Fibroblast of pulmonary artery (primary cell): ENCODE results near the gene WDR90.
A peak's percentile ranks its signal among the peaks of the same experiment; 100 is the strongest.

Experiments used
- DNase-seq: peaks from one replicate; pipeline ENCODE4 v3.0.0-alpha.2; 2010; ENCODE audit warnings: low read depth
- H3K4me3 ChIP-seq: replicated peaks from 2 replicates; pipeline ENCODE4 v1.5.1; 2011; ENCODE audit warnings: low read depth, mild to moderate bottlenecking, control low read depth, low read length, moderate library complexity
- TF ChIP-seq, protein P1 (sequence below): IDR thresholded peaks from 2 replicates; pipeline ENCODE4 v1.5.1; 2011; ENCODE audit warnings: mild to moderate bottlenecking, control low read depth, low read length, inconsistent platforms; ENCODE audit errors: missing control alignments

The WDR90 gene

DNA sequence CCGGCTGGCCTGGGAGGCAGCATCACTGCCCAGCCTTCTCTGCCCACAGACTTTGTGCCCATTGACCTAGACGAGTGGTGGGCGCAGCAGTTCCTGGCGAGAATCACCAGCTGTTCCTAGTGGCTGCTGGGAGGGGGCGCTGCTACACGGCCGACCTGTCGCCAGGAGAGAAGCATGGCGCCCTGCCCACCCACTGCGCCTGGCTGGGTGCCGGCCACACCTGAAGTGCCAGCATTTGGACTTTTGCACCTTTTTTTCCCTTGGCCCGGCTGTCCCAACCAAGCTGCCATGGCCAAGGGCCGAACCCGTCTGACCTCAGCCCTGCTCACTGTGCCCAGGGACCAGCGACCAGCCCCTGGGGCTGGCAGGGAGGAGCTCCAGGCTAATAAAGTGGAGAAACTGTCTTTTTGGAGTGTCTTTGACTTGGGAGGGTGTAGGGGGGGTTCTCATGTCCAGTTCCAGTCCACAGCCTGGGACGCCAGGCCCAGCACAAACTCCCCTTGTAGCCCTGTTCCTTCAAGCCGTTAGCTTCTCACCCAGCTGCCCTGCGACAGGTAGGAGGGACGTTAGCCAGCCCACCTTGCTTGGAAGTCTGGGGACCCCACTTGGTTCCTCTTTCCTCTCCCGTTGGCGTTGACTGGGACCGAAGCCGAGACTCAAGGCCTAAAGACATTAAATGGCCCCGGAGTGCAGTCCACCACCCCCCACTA lies 939 bp upstream of the WDR90 start:
- peak overlapping the region; percentile 67 for H3K4me3 ChIP-seq
- TF ChIP-seq, protein P1, sequence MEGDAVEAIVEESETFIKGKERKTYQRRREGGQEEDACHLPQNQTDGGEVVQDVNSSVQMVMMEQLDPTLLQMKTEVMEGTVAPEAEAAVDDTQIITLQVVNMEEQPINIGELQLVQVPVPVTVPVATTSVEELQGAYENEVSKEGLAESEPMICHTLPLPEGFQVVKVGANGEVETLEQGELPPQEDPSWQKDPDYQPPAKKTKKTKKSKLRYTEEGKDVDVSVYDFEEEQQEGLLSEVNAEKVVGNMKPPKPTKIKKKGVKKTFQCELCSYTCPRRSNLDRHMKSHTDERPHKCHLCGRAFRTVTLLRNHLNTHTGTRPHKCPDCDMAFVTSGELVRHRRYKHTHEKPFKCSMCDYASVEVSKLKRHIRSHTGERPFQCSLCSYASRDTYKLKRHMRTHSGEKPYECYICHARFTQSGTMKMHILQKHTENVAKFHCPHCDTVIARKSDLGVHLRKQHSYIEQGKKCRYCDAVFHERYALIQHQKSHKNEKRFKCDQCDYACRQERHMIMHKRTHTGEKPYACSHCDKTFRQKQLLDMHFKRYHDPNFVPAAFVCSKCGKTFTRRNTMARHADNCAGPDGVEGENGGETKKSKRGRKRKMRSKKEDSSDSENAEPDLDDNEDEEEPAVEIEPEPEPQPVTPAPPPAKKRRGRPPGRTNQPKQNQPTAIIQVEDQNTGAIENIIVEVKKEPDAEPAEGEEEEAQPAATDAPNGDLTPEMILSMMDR = peak; percentile 36
- DNase-seq = peak; percentile 24

DNA sequence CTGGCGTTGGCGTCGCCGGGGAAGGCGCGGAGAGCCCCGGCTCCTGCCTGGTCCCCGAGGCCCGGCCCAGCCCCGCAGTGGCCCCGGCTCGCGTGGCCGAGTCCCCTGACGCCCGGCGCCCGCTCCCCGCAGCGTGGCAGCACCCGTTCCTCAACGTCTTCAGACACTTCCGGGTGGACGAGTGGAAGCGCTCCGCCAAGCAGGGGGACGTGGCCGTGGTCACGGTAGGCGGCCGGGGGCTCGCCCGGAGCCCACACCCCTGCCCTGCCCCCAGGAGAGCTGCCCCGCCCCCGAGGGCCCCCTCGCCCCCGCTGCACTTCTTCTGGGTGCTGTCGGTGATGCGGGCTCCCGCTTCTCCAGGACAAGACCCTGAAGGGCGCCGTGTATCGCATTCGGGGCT lies 466 bp downstream of the WDR90 start:
- DNase-seq = no peak
- TF ChIP-seq, protein P1 = no peak
- H3K4me3 ChIP-seq = peak overlapping the region; percentile 67

DNA sequence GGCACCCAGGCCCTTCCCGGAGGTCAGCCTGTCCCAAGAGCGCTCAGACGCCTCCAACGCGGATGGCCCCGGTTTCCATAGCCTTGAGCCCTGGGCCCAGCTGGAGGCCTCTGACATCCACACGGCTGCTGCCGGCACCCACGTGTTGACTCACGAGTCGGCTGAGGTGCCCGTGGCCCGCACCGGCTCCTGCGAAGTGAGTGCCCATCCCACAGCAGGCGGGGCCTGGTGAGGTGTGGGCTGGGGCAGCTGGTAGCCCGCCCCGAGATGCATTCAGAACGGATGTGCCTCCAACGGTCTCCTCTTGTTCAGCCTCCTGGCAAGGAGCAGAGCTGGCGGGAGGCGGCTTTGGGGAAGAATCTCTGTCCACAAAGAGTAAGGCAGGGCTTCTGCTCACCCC lies 2.7 kb downstream of the WDR90 start:
- TF ChIP-seq, protein P1 = no peak
- no peak overlapping the region for H3K4me3 ChIP-seq
- DNase-seq = no peak

DNA sequence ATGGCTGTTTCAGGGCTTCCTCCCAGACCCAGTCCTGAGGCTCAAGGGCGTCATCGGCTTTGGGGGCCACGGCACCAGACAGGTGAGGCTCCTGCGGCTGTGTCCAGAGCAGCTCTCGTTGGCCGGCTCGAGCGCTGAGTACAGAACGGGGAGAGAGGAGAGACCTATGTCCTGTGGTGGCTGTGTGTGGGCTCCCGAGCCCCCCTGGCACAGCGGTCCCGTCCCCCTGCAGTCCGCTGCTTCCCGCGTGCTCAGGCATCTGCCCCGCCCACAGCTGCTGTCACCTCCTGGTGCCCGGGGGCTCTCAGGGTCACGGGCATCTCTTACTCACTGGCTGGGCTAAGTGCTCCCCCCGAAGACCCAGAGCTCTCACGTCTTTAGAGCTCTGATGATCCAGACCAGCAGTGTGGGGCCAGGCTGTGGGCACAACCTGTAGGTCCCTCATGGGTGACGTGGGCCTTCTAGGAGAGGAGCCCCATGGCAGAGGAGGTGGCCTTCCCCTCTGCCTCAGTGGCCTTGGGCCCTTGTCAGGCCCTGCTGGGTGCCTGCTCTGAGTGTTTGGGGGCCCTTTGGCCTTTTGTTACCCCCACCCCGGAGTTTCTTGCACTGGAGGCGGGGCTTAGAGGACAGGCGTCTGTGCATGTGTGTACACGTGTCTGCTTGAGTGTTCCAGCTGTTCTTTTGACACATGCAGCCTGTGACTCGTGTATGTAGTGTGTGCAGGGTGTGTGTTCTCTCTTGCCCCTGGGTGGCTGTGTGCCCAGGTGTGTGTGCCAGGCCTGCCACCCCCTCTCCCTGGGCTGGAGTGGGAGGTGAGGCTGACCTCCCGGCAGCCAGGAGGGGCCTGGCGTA lies 3.5 kb downstream of the WDR90 start:
- TF ChIP-seq, protein P1 = no peak
- no peak for DNase-seq
- no peak overlapping the region for H3K4me3 ChIP-seq

DNA sequence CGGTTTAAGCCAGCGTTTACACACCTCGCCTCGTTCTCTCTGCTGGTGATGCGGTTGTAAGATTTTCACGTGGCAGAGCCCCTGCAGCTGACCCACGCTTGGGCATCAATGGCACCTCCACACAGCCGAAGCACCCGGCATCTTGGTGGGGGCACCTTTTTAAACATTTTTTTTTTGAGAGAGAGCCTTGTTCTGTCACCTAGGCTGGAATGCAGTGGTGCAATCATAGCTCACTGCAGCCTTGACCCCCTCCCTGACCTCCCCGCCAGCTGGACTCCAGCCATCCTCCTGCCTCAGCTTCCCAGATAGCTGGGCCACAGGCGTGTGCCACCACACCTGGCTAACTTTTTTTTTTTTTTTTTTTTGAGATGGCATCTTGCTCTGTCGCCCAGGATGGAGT lies 4.9 kb downstream of the WDR90 start:
- DNase-seq = no peak
- no peak overlapping the region for H3K4me3 ChIP-seq
- TF ChIP-seq, protein P1 = no peak

DNA sequence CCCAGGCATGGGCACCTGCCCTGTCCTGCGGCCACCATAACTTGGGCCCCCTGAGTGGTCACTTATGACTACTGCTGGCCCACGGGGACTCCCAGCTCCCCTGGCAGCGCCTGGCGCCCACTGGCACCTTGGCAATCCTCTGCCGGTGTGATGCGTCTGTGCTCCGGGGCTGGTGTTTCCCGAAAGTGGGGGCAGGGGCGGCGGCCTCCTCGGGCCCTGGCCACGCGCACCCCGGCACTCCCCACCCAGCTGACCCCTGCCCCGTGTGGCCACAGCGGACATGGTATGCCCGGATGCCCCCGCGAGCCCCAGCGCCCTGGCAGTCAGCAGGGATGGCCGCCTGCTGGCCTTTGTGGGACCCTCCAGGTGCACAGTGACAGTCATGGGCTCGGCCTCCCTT lies 8.3 kb downstream of the WDR90 start:
- TF ChIP-seq, protein P1 = no peak
- no peak for DNase-seq
- H3K4me3 ChIP-seq = no peak overlapping the region
